Effector memory CD4-positive, alpha-beta T cell (primary cell): ENCODE data around the gene ZNF431.
"Not testable (repeated sequence)": the region's sequence is repeated elsewhere in the genome, so short reads cannot be mapped to it uniquely, and the experiment has no call there.

ENCODE experiments used
- DNase-seq, 3 donors: peaks; one replicate each; pipeline ENCODE4 v3.0.0-alpha.2; 2020
- H3K27ac ChIP-seq: 2 replicates; pipeline ENCODE4 v1.7.0; 2013; ENCODE audit warnings: mild to moderate bottlenecking, low read length, moderate library complexity; ENCODE audit not compliant: insufficient read depth, poor library complexity, severe bottlenecking
- H3K27me3 ChIP-seq: replicated peaks from 2 replicates; pipeline ENCODE4 v1.7.0; 2013; ENCODE audit warnings: mild to moderate bottlenecking, low read length; ENCODE audit not compliant: insufficient read depth, control insufficient read depth, poor library complexity, severe bottlenecking
- H3K36me3 ChIP-seq: 2 replicates; pipeline ENCODE4 v1.7.0; 2013; ENCODE audit warnings: mild to moderate bottlenecking, low read length, moderate library complexity; ENCODE audit not compliant: control insufficient read depth, insufficient read depth
- H3K4me1 ChIP-seq: 2 replicates; pipeline ENCODE4 v1.7.0; 2013; ENCODE audit warnings: low read length, mild to moderate bottlenecking; ENCODE audit not compliant: control insufficient read depth, insufficient read depth, poor library complexity, severe bottlenecking
- H3K4me3 ChIP-seq: 2 replicates; pipeline ENCODE4 v1.7.0; 2013; ENCODE audit warnings: low read length, low read depth, mild to moderate bottlenecking; ENCODE audit not compliant: insufficient read depth, poor library complexity, severe bottlenecking
- H3K9me3 ChIP-seq: 2 replicates; pipeline ENCODE4 v1.7.0; 2013; ENCODE audit warnings: mild to moderate bottlenecking, low read length, moderate library complexity; ENCODE audit not compliant: control insufficient read depth

Gene ZNF431

DNA sequence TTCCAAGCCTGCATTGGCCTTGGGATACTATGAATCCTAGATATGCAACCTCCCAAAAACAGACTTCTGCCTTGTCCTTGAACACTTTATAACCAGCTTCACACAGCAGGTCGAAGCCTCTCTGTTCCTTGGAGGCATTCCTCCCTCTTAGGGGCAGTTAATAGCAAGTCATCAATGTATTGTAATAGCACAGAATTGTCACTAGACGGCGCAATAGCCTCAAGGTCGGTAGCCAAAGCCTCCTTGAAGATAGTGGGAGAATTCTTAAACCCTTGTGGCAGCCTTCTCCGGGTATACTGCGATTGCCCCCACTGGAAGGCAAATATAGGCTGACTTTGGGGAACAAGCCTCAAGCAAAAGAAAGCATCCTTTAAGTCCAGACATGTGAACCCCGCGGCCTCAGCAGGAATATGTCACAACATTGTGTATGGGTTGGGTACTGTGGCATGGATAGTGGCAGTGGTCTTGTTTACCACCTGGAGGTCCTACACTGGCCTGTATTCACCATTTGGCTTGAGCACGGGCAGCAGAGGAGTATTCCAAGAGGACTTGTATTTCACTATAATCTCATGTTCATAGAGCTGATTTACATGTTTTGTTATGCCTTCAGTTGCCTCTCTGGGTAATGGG, 61.1 kb downstream of the ZNF431 start:
- H3K4me3 ChIP-seq = no peak overlapping the region
- H3K27me3 ChIP-seq = no peaks in the 10 kb centered on the region
- no peaks in the 10 kb centered on the region for H3K9me3 ChIP-seq
- no peaks in the 10 kb centered on the region for H3K4me1 ChIP-seq
- no peaks in the 10 kb centered on the region for H3K36me3 ChIP-seq
- DNase-seq = peak in 1 of 3 donors; percentile 9
- no peak overlapping the region for H3K27ac ChIP-seq

DNA sequence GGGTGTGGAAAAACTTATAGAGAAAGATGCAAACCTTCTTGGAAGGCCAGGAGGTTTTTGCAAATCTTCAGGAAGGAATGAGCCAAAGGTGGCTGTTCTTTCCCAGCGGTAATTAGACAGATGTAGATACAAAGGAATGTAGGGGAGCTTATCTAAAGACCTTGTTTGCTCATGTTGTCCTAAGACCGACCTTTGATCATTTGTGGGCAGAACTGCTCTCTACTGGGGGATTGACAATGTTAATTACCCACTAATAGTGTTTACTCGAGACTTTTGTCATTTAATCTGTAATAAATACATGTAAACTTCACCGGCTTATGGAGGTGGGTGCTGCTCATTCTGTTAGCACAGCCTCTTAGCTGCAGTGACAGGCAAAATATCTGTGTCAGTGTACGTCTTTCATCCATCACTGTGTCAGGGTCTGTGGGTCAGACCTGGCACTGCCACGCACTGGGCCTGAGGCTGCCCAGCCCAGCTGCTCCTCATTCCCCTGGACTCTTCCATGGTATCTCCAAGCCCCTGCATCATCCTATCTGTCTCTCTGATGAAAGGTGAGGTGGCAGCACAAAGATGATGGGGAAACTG, 68.3 kb downstream of the ZNF431 start:
- Histone ChIP-seq H3K9me3 (no peaks in the 10 kb centered on the region), H3K4me3 (no peak overlapping the region), H3K27ac (no peak overlapping the region), H3K4me1 (no peaks in the 10 kb centered on the region), H3K36me3 (no peaks in the 10 kb centered on the region), H3K27me3 (no peaks in the 10 kb centered on the region)
- DNase-seq = no peak

DNA sequence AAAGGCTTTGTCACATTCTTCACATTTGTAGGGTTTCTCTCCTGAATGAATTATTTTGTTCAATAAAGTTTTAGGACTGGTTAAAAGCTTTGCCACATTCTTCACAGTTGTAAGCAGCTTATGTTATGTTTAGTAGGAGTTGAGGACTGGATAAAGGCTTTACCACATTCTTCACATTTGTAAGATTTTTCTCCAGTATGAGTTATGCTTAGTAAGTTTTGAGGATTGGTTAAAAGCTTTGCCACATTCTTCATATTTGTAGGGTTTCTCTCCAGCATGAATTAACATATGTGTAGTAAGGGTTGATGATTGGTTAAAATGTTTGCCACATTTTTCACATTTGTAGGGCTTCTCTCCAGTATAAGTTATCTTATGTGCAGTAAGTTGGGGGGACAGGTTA, 79.9 kb downstream of the ZNF431 start:
- no peaks in the 10 kb centered on the region for H3K4me1 ChIP-seq
- H3K9me3 ChIP-seq = no peaks in the 10 kb centered on the region
- no peak overlapping the region for H3K4me3 ChIP-seq
- no peaks in the 10 kb centered on the region for H3K36me3 ChIP-seq
- no peaks in the 10 kb centered on the region for H3K27me3 ChIP-seq
- DNase-seq = no peak
- no peak overlapping the region for H3K27ac ChIP-seq

DNA sequence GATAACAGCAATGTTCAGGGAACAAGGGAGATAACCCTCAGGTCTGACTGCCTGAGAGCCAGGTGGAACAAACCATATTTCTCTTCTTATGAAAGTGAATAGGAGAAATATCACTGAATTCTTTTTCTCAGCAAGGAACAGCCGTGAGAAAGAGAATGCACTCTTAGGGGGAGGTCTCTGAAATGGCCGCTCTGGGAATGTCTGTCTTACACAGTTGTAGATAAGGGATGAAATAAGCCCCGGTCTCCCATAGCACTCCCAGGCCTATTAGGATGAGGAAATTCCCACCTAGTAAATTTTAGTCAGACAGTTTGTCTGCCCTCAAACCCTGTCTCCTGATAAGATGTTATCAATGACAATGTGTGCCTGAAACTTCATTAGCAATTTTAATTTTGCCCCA, 88.1 kb downstream of the ZNF431 start:
- H3K27me3 ChIP-seq, DNase-seq: not testable (repeated sequence)

DNA sequence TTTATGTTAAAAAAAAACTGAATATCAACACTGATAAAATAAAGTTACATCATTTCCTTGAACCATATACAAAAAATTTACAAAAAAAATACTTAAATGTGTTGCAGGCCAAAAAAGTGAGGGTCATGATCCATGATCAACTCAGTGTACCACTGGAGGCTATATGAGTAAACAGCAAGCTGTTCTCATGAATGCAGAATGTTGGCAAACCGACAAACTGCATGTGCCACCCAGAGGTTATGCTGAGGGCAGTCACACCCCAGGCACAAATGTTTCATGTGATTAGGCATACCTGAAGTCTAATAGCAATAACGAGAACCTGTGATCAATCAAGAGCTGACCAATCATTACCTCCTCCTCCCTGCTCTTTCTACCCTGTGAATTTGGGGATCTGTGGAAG, 91.9 kb downstream of the ZNF431 start:
- no peaks in the 10 kb centered on the region for H3K27me3 ChIP-seq
- H3K4me3 ChIP-seq = no peak overlapping the region
- H3K27ac ChIP-seq = no peak overlapping the region
- H3K9me3 ChIP-seq = no peaks in the 10 kb centered on the region
- DNase-seq = no peak
- no peaks in the 10 kb centered on the region for H3K4me1 ChIP-seq
- H3K36me3 ChIP-seq = no peaks in the 10 kb centered on the region

More for the DNA sequence above, 88.1 kb downstream of the ZNF431 start:
- H3K4me3 ChIP-seq, H3K4me1 ChIP-seq, H3K36me3 ChIP-seq, H3K27ac ChIP-seq, H3K9me3 ChIP-seq: not testable (repeated sequence)

DNA sequence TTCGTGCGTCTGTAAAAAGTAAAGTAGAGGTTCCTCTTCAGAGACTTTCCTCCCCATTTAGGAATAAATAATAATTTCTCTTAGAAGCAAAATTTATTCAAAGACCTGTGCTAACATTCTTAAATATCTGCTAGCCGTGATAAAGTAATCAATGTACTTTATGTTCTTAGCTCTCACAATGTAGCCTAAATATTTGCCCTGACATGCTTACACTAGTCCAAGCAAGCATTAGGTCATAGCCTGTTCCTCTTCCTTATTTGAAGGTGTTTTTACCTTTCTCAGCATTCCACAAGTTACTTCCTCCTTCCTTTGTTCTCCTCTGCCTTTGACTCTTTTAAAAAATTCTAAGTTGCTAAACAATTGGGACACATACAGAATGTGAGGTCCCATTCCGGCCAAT, 94.9 kb downstream of the ZNF431 start:
- H3K27ac ChIP-seq, H3K36me3 ChIP-seq, H3K4me1 ChIP-seq, H3K9me3 ChIP-seq, DNase-seq, H3K27me3 ChIP-seq, H3K4me3 ChIP-seq: not testable (repeated sequence)

DNA sequence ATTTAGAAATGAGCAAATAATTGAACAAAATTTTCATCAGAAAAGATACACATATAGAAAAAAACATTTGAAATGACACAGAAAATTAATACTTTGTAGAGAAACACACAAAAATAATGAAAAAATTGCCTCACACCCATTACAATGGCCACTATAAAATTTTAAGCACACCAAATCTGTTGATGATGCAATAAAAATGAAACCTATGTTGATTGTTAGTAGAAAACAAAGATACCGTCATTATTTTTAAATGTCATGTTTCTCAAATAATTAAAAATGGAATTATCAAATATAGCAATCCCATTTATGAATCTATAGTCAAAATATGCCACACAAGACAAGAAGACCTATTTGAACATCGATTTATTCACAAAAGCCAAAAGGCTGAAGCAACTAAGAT, 96.8 kb downstream of the ZNF431 start:
- Histone ChIP-seq H3K36me3 (no peaks in the 10 kb centered on the region), H3K27me3 (no peaks in the 10 kb centered on the region), H3K4me3 (no peak overlapping the region), H3K4me1 (no peaks in the 10 kb centered on the region), H3K27ac (no peak overlapping the region), H3K9me3 (no peaks in the 10 kb centered on the region)
- DNase-seq = no peak
